Non-pigmented ciliary epithelial cell (primary cell): ENCODE data around the gene CISD3.
"Not testable (repeated sequence)": the region's sequence is repeated elsewhere in the genome, so short reads cannot be mapped to it uniquely, and the experiment has no call there.

Experiments used
- DNase-seq: peaks from one replicate; pipeline ENCODE4 v3.0.0-alpha.2; 2010; ENCODE audit warnings: low read depth

CISD3 gene

DNA sequence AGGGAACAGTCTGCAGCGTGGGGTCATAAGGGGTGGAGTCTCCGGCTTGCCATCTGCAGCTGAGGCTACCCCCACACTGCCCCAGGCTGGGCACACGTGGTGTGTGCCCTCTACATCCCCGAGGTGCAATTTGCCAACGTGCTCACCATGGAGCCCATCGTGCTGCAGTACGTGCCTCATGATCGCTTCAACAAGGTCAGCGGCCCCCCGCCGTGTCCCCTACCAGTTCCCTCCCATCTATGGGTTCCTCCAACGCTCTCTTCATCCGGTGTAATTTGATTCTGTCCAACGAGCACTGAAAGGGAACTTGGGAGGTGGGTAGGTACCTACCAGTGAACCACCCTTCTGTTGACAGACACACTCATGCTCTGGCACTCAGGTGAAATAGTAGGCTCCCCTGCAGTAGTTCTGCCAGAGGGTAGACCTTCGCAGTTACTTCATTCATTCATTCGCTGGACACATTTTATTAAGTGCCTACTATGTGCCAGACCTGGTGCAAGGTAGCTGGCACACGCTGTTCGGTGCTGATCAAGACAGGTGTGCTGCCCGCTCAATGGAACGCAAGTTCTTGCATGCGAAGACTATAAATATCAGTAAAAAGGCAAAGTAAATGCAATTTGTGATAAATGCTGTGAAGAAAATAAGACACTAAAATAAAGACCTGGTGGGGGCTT, 22.3 kb upstream of the CISD3 start:
- DNase-seq, result no peak

DNA sequence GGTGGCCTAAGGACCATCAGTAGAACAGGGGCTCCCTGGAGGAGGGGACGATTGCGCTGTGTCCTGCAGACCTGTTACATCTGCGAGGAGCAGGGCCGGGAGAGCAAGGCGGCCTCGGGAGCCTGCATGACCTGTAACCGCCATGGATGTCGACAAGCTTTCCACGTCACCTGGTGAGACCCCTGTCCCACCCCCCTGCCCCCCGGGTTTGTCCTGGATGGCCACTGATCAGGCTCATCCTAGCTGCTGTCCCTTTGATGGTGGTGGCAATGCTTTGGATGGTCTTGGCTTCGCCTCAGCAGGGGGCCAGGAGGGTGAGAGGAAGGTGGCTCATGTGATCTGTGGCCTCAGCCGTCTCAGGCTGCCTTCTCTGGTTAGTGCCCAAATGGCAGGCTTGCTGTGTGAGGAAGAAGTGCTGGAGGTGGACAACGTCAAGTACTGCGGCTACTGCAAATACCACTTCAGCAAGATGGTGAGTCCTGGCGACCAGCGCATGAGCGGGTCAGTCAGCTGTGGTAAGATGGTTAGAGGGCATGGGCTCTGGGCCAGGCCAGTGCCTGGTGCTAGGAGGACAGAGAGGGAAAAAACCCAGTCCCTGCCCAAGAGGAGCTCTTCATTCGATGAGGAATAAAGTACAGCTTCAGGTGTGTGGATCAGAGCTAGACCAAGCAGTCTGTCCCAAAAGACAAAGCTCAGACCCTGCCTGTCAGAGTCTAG, 20.9 kb upstream of the CISD3 start:
- no peak for DNase-seq

DNA sequence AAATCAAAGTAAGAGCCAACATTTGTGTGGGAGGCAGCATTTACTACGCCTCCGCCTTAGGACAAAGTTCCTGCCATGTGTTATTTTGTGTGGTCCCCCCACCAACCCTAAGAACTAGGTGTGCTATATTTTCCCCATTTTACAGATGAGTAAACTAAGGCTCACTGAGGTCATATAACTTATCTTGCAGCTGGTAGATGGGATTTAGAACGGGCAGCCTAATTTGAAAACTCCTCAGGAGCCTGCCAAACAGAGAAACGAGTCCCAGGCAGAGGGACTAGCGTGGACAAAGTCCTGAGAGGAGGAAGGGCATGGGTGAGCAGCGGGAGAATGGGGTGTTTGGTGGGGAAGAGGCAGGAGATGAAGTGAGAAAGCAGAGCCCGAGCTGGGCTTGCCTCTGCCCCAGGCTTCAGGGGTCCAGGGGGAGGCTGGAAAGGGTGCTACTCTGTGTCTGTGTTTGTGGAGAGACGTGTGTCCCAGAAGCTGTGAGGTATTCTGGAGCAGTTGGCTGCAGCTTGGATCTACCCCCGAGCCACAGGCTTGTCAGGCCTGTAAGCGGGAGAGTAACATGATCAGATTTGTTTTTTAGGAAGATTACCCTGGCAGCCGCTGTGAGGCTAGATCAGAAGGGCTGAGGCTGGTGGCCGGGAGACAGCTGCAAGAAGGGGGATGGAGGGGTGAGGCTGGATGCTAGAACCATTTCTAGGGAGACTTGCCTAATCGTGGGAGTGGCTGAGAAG, 20.1 kb upstream of the CISD3 start:
- no peak for DNase-seq

DNA sequence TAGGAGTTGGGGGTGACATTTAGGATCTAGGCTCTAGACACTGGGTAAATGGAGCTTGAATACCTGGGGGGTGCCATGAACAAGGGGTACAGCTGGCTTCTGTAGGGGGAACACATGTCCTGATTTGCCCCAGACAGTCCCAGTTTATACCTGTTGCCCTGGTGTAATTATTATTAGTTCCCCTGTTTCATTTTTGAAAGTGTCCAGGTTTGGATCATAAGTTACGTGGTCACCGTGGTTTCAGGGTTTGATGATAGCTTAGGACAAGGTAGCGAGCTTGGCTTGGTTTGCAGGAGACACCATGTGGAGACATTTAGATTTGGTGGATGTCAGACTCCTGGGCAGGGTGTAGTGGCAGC, 19.6 kb upstream of the CISD3 start:
- no peak for DNase-seq

- DNase-seq, result no peak
Measured at GRCh38 chr17:38710985-38711384, 19.2 kb upstream of the CISD3 start.

GRCh38 chr17:38711792-38712571, 18.2 kb upstream of the CISD3 start:
- DNase-seq, result no peak

DNA sequence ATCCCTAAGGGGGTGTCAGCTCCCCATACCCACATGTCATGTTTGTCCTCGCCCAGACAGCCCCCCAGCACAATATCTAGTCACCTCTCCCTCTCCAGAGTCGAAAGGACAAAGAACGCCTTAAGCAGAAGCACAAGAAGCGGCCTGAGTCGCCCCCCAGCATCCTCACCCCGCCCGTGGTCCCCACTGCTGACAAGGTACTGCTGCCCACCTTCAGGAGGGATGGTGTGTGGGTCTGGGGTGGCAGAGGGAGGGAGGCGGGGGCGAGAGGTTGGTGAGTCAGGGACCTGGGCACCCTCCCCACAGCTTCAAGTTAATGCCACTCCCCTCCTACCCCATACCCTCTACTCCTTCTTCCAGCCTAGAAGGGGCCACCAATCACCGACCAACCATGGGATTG, 17.5 kb upstream of the CISD3 start:
- DNase-seq, result no peak

- DNase-seq, result no peak
Measured at GRCh38 chr17:38713456-38714075, 16.6 kb upstream of the CISD3 start.

DNA sequence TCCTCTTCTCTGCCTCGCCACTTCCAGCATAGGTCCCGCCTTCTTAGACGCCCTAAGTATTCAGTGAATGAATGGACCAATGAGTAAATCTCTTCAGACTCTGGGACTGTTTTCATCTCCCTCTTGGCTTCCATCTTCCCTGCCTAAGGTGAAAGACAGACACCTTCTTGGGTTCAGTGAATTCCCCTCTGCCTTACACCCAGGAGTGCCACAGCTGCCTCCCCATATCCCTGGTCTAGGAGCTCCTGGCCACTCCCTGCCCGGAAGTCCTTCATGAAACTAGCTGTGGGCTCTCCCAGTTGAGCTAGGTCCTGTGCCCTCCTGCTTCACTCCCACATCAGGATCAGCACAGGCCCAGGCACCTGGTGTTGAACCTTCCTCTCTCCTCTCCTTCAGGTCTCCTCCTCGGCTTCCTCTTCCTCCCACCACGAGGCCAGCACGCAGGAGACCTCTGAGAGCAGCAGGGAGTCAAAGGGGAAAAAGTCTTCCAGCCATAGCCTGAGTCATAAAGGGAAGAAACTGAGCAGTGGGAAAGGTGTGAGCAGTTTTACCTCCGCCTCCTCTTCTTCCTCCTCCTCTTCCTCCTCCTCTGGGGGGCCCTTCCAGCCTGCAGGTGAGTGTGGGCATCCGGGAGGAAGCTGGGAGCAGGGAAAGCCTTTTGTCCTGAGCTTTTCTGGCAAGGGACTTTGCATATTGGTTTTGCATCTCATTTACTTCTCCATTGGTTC, 14.8 kb upstream of the CISD3 start:
- DNase-seq, result no peak

DNA sequence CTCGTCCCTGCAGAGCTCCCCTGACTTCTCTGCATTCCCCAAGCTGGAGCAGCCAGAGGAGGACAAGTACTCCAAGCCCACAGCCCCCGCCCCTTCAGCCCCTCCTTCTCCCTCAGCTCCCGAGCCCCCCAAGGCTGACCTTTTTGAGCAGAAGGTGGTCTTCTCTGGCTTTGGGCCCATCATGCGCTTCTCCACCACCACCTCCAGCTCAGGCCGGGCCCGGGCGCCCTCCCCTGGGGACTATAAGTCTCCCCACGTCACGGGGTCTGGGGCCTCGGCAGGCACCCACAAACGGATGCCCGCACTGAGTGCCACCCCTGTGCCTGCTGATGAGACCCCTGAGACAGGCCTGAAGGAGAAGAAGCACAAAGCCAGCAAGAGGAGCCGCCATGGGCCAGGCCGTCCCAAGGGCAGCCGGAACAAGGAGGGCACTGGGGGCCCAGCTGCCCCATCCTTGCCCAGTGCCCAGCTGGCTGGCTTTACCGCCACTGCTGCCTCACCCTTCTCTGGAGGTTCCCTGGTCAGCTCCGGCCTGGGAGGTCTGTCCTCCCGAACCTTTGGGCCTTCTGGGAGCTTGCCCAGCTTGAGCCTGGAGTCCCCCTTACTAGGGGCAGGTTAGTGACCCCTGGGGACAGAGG, 13.7 kb upstream of the CISD3 start:
- DNase-seq, result no peak

GRCh38 chr17:38717139-38717745, 12.9 kb upstream of the CISD3 start:
- no peak for DNase-seq

- DNase-seq, result no peak
Measured at GRCh38 chr17:38719289-38719942, 10.7 kb upstream of the CISD3 start.

- no peak for DNase-seq
Measured at GRCh38 chr17:38719943-38720641, 10.0 kb upstream of the CISD3 start.

DNA sequence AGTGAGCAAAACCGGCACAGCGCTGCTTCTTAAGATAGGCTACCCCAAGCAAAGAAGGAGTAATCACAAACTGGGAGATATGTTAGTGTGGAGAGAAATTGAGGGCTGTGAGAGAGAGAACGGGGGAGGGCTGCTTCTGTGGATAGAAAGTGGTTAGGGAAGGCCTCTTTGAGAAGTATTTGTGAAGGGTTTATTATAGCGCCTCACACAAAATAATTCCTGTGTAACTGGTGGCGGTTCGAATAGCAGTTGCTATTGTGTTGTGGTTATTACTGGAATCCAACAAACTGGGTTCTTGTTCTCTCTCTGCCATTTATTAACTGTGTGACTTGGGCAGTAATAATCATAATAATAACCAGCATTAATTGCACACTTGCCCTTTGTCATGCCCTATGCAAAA, 9.2 kb upstream of the CISD3 start:
- no peak for DNase-seq

DNA sequence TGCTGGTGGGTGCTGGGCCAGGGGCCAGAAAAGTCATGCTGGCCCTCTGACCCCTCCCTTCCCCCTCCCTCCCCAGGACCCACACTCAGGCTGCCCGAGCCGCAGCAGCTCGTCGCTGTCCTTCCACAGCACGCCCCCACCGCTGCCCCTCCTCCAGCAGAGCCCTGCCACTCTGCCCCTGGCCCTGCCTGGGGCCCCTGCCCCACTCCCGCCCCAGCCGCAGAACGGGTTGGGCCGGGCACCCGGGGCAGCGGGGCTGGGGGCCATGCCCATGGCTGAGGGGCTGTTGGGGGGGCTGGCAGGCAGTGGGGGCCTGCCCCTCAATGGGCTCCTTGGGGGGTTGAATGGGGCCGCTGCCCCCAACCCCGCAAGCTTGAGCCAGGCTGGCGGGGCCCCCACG, 8.3 kb upstream of the CISD3 start:
- DNase-seq, result no peak

DNA sequence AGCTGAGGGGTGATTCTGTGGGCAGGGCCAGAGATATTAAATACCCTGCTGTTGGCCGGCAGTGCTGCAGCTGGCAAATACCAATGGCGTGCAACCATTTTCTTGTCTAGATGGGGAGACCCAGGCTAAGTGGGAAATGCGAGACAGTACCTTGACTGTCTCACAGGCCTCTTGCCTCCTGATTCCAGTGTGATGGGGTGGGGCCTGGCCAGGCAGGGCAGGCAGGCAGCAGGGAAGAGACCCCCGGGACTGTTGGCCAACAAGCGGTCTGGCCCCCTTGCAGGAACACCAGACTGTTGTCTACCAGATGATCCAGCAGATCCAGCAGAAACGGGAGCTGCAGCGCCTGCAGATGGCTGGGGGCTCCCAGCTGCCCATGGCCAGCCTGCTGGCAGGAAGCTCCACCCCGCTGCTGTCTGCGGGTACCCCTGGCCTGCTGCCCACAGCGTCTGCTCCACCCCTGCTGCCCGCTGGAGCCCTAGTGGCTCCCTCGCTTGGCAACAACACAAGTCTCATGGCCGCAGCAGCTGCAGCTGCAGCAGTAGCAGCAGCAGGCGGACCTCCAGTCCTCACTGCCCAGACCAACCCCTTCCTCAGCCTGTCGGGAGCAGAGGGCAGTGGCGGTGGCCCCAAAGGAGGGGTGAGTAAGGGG, 5.7 kb upstream of the CISD3 start:
- DNase-seq, result no peak

- DNase-seq, result no peak
Measured at GRCh38 chr17:38725066-38725465, 5.1 kb upstream of the CISD3 start.

GRCh38 chr17:38726145-38726544, 4.0 kb upstream of the CISD3 start:
- DNase-seq, result not testable (repeated sequence)

- no peak for DNase-seq
Measured at GRCh38 chr17:38727736-38728135, 2.4 kb upstream of the CISD3 start.
